Measurements from ENCODE around the gene HARBI1.

- TF ChIP-seq RFX5 (IDR thresholded peaks at IDR 0.05; ENCODE audit: low read depth, low read length) = no peak
- TF ChIP-seq TCF3 (IDR thresholded peaks at IDR 0.05; ENCODE audit: borderline replicate concordance, insufficient read depth, low read depth, low read length) = no peak
- no peak for TF ChIP-seq USF2 (IDR thresholded peaks at IDR 0.05; ENCODE audit: borderline replicate concordance, low read depth, low read length)
- no peak for TF ChIP-seq CTCF (IDR thresholded peaks at IDR 0.05 in 2 of 3, conservative IDR thresholded peaks at IDR 0.05 in 1 of 3; ENCODE audit: control insufficient read depth in 2 of 3, extremely low read depth in 1 of 3, insufficient read depth in 1 of 3, low read depth in 3 of 3, low read length in 3 of 3)
- TF ChIP-seq SMC3 (IDR thresholded peaks at IDR 0.05; ENCODE audit: borderline replicate concordance, low read length) = no peak
- TF ChIP-seq NR2C1 (IDR thresholded peaks at IDR 0.05) = no peak
Observed at GRCh38 chr11:46553814-46554212, 63.2 kb downstream of the HARBI1 start.
